CD4-positive, alpha-beta T cell treated with Interferon gamma for 1 hour (primary cell): ENCODE results near the gene IL15RA.

Source experiments
- DNase-seq: peaks from one replicate; pipeline ENCODE4 v3.0.0-alpha.2; 2020

The IL15RA gene

GRCh38 chr10:5977471-5978229 lies at the start of gene IL15RA:
Gene IL15RA (minus strand): TSS chr10:5977543. CDS start chr10:5977492, 51 bp downstream.
- peak; percentile 74 for DNase-seq

GRCh38 chr10:6025683-6026255 lies 48.4 kb upstream of the IL15RA start:
- DNase-seq, result no peak

DNA sequence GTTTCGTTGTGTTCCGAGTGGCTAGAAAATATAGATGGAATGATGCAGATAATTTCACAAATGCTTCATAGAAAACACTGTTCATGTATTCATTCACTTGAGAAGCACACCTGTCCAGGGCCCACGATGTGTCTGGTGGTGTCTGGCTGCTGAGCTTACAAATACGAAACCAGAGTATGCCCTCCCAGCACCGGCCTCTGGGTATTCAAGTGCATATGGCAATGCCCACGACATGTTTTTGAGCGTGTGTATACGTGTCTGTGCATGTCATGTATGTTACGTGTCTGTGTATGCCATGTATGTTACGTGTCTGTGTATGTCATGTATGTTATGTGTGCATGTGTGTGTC lies 47.0 kb upstream of the IL15RA start:
- no peak for DNase-seq

- no peak for DNase-seq
These were observed 46.5 kb upstream of the IL15RA start for GRCh38 chr10:6023661-6024333.

DNA sequence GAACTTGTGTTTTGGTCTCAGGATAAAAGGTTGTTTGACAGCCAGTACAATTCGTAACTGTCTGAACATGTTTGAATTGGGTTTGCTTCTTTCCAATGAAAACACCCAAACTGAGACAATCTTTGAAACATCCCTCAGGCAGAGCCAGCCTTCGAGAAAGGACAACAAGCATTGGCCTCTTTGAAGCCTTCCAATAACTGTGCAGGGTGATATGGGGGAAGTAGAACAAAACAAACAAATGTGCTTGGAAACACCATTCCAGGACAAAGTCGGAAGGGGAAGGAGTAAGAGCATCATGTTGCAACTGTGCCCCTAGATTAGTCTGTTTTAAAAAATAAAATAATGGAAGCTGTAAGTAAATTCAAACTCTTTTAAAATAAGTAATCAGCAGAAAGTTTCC lies 45.3 kb upstream of the IL15RA start:
- DNase-seq, result no peak

GRCh38 chr10:6020826-6021225 lies 43.5 kb upstream of the IL15RA start:
- no peak for DNase-seq

DNA sequence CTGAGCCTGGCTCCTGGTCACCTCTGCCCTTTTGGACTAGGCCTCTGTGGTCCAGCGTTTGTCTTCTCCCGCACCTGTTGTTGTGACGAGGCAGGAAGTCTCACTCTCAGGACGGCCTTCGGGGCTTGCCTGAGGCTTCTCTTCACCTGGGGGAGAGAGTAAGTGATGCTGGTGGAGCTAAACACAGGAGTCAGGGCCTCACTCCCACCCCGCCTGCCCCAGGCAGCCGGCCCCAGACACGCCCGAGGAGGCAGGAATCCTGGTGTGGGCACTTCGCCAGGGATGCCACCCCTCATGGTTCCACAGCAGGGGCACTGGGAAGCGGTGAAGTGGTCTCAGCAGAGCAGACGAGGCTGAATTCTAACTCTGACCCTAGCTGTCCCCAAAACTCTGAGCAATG lies 42.5 kb upstream of the IL15RA start:
- no peak for DNase-seq

DNA sequence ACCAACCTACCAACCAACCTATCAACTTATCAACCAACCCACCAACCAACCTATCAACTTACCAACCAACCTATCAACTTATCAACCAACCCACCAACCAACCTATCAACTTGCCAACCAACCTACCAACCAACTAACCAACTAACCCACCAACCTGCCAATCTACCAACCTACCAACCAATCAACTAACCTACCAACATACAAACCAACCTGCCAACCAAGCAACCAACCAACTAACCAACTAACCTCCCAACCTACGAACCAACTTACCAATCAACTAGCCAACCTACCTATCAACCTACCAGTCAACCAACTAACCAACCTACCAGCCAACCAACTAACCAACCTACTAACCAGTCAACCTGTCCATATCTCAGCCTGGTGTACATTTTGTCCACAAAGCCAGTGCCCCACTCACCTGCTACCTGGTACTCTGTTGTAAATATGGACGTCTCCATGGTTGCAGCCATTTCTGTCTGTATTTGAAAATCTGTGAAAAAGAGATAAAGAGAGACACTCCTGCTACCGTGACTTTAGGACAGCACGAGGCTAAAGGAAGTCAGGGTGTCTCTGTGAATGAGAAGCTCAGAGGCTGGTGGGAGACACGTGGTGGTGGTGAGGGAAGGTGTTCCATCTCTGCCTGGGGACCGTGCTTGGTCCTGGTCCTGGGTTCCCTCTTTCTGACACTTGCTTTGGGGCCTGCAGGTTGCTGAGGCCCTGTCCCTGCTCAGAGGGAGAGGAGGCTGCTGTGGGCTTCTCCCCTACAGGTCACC lies 41.9 kb upstream of the IL15RA start:
- DNase-seq, result no peak

GRCh38 chr10:6018422-6018821 lies 41.1 kb upstream of the IL15RA start:
- DNase-seq, result no peak

DNA sequence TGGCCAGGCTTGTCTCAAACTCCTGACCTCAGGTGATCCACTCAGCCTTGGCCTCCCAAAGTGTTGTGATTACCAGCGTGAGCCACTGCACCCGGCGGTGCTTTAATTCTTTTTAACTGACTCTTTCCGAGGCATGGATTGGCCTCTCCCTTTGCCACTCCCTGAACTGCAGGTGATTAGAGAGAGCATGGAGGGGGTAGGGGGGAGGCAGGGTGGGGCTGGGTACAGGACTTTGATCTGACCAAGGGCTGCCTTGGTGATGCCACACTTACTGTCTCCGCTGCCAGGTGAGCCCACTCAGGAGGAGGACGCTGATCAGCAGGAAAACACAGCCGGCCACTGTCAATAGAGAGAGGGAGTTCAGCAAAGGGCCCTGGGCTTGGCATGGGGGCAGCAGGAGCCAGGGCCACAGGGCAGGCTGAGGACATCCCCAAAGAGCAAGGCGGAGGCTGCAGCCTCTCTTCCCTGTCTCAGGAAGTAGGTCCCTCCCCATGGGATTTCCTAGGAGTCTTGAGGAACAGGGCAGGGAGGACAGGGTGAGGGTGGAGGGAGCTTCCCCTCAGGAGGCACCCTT lies 40.5 kb upstream of the IL15RA start:
- no peak for DNase-seq

DNA sequence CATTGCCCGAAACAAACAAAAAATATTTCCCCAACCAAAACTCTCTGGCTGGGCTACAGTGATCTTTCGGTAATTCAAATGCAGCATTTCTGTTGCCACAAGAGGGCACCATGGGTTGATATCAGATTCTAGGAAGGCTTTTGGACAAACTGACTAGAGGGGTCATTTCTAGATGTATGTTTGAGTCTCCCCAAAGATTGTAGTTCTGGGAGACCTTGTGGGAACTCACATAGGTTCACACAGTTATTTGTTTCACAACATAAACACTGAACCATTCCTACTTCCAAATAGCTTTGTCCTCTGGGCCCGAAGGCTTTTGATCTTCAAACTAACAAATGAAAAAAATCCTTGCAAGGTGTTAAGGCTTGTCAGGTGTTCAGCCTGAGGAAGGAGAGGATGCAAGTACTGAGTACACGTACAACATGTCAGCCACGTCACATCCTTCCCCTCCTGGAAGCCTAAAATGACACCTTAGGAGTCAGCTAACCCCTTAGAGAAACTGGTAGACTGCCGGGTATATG lies 37.0 kb upstream of the IL15RA start:
- DNase-seq, result peak; percentile 61

GRCh38 chr10:6013413-6014192 lies 36.3 kb upstream of the IL15RA start:
- DNase-seq, result no peak

DNA sequence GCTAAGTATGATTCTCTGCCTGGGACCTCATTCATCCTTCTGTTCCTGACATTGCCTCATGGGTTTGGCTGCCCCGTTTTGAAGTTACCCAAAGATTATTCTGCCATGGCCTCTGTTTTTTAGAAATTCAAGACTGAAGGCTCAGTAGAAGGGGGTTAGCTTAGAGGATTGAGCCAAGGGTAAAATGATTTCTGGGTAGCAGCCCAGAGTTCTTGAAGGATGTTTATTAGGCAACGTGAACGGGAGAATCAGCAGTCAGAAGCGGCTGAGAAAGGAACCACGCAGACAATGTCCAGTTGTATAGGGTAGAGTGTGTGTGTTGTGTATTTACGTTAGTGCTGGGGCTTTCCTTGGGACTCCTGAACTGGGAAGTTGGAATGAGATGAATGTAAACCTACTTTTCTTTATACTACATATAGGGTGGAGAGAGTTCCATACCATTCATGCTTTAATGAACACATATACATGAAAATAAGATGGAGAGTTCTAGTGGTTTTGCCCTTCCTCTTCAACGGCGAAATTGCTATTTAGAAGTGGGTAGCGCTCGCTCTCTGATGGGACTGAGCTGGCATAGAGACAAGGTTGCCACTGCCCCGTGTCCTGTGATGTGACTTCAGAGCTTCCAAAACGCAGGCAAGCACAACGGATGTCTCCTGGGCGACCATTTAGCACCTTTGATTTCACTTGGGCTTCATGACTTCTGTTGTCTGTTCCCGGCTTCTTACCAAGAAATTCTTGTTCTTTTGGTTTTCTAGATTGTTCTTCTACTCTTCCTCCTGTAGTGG lies 35.0 kb upstream of the IL15RA start:
- no peak for DNase-seq

GRCh38 chr10:6011558-6011957 lies 34.2 kb upstream of the IL15RA start:
- DNase-seq, result no peak

GRCh38 chr10:6010569-6010968 lies 33.2 kb upstream of the IL15RA start:
- DNase-seq, result no peak

GRCh38 chr10:6009961-6010360 lies 32.6 kb upstream of the IL15RA start:
- DNase-seq, result no peak

DNA sequence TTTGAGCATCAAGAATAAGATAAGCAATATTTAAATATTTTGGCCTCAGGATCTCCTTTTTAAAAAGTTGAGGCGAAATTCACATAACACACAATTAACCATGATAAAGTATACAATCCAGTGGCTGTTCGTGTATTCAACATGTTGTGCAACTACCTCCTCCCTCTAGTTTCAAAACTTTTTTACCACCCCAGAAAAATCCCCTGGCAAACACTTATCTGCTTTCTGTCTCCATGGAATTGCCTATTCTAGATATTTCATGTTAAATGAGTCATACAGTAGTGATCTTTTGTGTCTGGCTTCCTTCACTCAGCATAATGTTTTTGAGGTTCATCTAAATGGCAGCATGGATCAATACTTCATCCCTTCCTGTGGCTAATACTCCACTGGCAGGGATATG lies 31.8 kb upstream of the IL15RA start:
- DNase-seq, result no peak

DNA sequence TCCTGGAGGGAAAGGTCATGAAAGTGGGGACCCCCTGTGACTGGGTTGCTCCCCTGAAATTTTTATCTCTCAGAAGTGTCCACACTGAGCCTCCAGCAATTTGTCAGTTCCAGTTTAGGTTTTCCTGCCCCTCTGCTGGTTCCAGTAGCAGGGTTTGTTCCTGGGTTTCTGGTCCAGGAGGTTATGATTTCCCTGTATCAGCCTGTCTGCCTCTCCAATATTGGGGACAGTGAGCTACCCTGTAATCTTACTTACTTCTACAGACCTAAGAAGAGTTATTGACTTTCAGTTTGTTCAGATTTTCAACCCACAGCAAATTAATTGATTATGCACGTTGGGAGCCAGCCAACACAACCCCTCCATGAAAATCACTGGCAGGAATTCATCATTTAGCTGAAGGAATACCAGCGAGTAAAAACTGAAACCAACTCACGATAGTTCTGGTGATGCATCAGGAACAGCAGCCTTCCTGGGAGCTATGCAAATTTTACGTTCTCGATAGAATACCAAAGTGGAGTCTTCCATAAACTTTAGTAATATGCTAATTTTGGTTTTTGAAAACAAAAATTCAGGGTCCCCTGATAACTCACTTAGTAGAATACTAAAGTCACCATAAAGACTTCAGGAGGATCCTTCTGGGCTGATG lies 31.3 kb upstream of the IL15RA start:
- DNase-seq, result no peak

DNA sequence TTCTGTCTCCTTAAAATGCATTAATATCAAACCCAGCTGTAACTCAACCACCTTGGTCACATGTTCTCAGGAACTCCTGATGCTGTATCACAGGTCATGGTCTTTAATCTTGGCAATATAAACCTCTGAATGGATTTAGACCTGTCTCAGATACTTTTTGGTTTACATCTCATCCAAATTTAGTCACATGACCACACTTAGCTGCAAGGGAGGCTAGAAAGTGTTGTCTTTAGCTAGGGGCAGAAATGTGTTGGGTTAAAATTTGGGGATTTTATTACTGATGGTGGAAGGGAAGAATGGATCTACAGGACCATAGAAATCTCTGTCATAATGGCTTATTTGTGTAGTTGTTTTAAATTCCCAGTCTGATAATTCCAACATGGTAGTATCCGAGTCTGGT lies 29.6 kb upstream of the IL15RA start:
- no peak for DNase-seq

- DNase-seq, result no peak
These were observed 29.2 kb upstream of the IL15RA start for GRCh38 chr10:6006546-6006945.
